DOHH2 (cell line): ENCODE data around the gene FAM151B.

Experiments used
- H3F3A ChIP-seq: fragments of 200-600 bp; sonication (generic), shearing (Covaris generic); 2 replicates; pipeline ENCODE4 v1.6.0; 2016; ENCODE audit warnings: antibody characterized with exemption, mild to moderate bottlenecking; ENCODE audit not compliant: control insufficient read depth, insufficient read depth
- H3K27ac ChIP-seq: fragments of 200-600 bp; sonication (generic); 2 replicates; pipeline ENCODE4 v1.5.1; 2014; ENCODE audit warnings: low read depth, mild to moderate bottlenecking, low read length, moderate library complexity
- H3K27me3 ChIP-seq: fragments of 200-600 bp; sonication (generic); 2 replicates; pipeline ENCODE4 v1.6.1; 2014; ENCODE audit warnings: mild to moderate bottlenecking, low read length, mixed read lengths; ENCODE audit not compliant: control insufficient read depth
- H3K36me3 ChIP-seq: fragments of 200-600 bp; sonication (generic); 2 replicates; pipeline ENCODE4 v1.6.1; 2014; ENCODE audit warnings: mild to moderate bottlenecking, low read length, moderate library complexity, mixed read lengths; ENCODE audit not compliant: control insufficient read depth
- H3K4me1 ChIP-seq: fragments of 200-600 bp; sonication (generic); 2 replicates; pipeline ENCODE4 v1.6.1; 2014; ENCODE audit warnings: mild to moderate bottlenecking, low read length, mixed read lengths; ENCODE audit not compliant: control insufficient read depth
- H3K4me2 ChIP-seq: fragments of 200-600 bp; sonication (generic); 2 replicates; pipeline ENCODE4 v1.6.0; 2014; ENCODE audit warnings: mild to moderate bottlenecking, low read length, moderate library complexity
- H3K4me3 ChIP-seq: fragments of 200-600 bp; sonication (generic); 2 replicates; pipeline ENCODE4 v1.5.1; 2014; ENCODE audit warnings: mild to moderate bottlenecking, low read length, mixed read lengths
- H3K79me2 ChIP-seq: fragments of 200-600 bp; sonication (generic); 2 replicates; pipeline ENCODE4 v1.6.1; 2014; ENCODE audit warnings: mild to moderate bottlenecking, low read length, mixed read lengths; ENCODE audit not compliant: control insufficient read depth
- H3K9me2 ChIP-seq: fragments of 200-600 bp; sonication (generic); replicated peaks from 2 replicates; pipeline ENCODE4 v1.6.1; 2014; ENCODE audit warnings: mild to moderate bottlenecking, low read length, mixed read lengths; ENCODE audit not compliant: control insufficient read depth
- H3K9me3 ChIP-seq: fragments of 200-600 bp; sonication (generic); 2 replicates; pipeline ENCODE4 v1.6.1; 2014; ENCODE audit warnings: antibody characterized with exemption, low read length, mixed read lengths; ENCODE audit not compliant: control insufficient read depth, insufficient read depth
- H4K20me1 ChIP-seq: fragments of 200-600 bp; sonication (generic); 2 replicates; pipeline ENCODE4 v1.6.0; 2014; ENCODE audit warnings: low read depth, mild to moderate bottlenecking, antibody characterized with exemption, low read length, moderate library complexity; ENCODE audit not compliant: control insufficient read depth, insufficient read depth
- EZH2phosphoT487 ChIP-seq: fragments of 200-600 bp; sonication (generic); IDR thresholded peaks from 2 replicates; pipeline ENCODE4 v1.6.1; 2017; ENCODE audit warnings: borderline replicate concordance, mild to moderate bottlenecking, antibody characterized with exemption, low read length, moderate library complexity, mixed read lengths
- TF ChIP-seq, protein P1 (sequence below): fragments of 200-600 bp; sonication (generic); IDR thresholded peaks from one replicate; pipeline ENCODE4 v1.5.1; 2014; ENCODE audit warnings: antibody characterized with exemption, mild to moderate bottlenecking, low read depth, low read length; ENCODE audit not compliant: poor library complexity, severe bottlenecking

FAM151B gene

DNA sequence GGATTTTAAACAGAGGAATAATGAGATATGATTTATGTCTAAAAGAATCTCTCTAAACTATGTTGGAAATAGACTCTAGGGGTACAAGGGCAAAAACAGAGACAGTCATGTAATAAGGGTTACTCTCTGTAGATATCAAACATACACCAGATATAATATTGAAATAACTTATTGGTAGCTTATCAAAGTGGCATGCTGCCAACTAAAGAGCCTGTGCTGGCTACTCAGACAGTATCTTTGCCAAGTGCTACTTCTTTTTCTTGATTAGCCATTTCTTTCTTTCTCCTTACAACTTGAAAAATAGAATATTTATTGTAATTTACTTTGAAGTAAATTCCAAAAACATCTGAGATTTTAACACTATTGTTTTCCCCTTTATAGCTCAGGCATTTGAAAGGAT, 45.2 kb upstream of the FAM151B start:
- H4K20me1 ChIP-seq = no peaks in the 10 kb centered on the region
- no peaks in the 10 kb centered on the region for H3F3A ChIP-seq
- H3K27me3 ChIP-seq = no peaks in the 10 kb centered on the region
- no peak overlapping the region for H3K4me2 ChIP-seq
- no peaks in the 10 kb centered on the region for H3K4me1 ChIP-seq
- TF ChIP-seq, protein P1, sequence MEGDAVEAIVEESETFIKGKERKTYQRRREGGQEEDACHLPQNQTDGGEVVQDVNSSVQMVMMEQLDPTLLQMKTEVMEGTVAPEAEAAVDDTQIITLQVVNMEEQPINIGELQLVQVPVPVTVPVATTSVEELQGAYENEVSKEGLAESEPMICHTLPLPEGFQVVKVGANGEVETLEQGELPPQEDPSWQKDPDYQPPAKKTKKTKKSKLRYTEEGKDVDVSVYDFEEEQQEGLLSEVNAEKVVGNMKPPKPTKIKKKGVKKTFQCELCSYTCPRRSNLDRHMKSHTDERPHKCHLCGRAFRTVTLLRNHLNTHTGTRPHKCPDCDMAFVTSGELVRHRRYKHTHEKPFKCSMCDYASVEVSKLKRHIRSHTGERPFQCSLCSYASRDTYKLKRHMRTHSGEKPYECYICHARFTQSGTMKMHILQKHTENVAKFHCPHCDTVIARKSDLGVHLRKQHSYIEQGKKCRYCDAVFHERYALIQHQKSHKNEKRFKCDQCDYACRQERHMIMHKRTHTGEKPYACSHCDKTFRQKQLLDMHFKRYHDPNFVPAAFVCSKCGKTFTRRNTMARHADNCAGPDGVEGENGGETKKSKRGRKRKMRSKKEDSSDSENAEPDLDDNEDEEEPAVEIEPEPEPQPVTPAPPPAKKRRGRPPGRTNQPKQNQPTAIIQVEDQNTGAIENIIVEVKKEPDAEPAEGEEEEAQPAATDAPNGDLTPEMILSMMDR = no peak
- no peak for TF ChIP-seq EZH2phosphoT487
- no peaks in the 10 kb centered on the region for H3K79me2 ChIP-seq
- H3K9me2 ChIP-seq = no peaks in the 10 kb centered on the region
- H3K36me3 ChIP-seq = no peaks in the 10 kb centered on the region
- no peak overlapping the region for H3K4me3 ChIP-seq
- no peaks in the 10 kb centered on the region for H3K9me3 ChIP-seq
- H3K27ac ChIP-seq = no peak overlapping the region

DNA sequence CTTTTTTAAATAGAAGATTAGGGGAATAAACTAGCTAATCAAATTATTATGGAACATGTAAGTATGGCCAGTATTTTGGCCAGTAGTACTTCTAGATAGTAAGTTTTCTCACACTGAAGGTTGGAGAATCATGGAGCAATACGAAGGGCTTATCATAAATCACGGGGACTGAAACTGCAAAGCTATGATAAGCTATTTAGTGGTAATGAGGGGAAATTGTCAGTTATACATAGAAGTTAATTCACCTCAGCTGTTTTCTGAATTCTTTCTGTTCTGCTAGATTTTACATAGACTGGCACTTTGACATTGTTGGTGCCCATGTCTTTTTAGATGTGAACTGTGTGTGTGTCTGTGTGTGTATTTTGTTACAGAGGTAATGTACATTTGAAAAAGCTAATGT, 34.5 kb upstream of the FAM151B start:
- H3K9me3 ChIP-seq = no peaks in the 10 kb centered on the region
- no peak overlapping the region for H3K27ac ChIP-seq
- no peaks in the 10 kb centered on the region for H3K27me3 ChIP-seq
- peaks cover 6% of the 10 kb centered on the region; the same call in 1 of the 2 replicates for H3K36me3 ChIP-seq
- H3K79me2 ChIP-seq = no peaks in the 10 kb centered on the region
- H3K4me3 ChIP-seq = no peak overlapping the region
- H4K20me1 ChIP-seq = no peaks in the 10 kb centered on the region
- H3K4me1 ChIP-seq = no peaks in the 10 kb centered on the region
- no peaks in the 10 kb centered on the region for H3F3A ChIP-seq
- no peak overlapping the region for H3K4me2 ChIP-seq
- no peaks in the 10 kb centered on the region for H3K9me2 ChIP-seq
- TF ChIP-seq EZH2phosphoT487 = no peak
- TF ChIP-seq, protein P1 = no peak

DNA sequence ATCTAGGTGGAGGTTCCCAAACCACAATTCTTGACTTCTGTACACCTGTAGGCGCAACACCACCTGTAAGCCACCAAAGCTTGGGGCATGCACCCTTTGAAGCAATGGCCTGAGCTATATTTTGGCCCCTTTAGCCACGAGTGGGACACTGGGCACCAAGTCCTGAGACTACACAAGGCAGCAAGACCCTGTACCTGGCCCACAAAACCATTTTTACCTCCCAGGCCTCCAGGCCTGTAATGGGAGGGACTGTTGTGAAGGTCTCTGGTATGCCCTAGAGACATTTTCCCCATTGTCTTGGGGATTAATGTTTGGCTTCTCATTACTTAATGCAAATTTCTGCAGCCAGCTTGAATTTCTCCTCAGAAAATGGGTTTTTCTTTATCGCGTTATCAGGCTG, 24.6 kb upstream of the FAM151B start:
- H3K27ac ChIP-seq = no peak overlapping the region
- no peak overlapping the region for H3K4me2 ChIP-seq
- TF ChIP-seq EZH2phosphoT487 = no peak
- no peaks in the 10 kb centered on the region for H3F3A ChIP-seq
- H3K4me1 ChIP-seq = no peaks in the 10 kb centered on the region
- no peak overlapping the region for H3K4me3 ChIP-seq
- H3K79me2 ChIP-seq = no peaks in the 10 kb centered on the region
- H3K27me3 ChIP-seq = no peaks in the 10 kb centered on the region
- no peaks in the 10 kb centered on the region for H3K9me2 ChIP-seq
- peaks cover 4% of the 10 kb centered on the region; the same call in 1 of the 2 replicates for H3K9me3 ChIP-seq
- H4K20me1 ChIP-seq = no peaks in the 10 kb centered on the region
- no peaks in the 10 kb centered on the region; the same call in 1 of the 2 replicates for H3K36me3 ChIP-seq

DNA sequence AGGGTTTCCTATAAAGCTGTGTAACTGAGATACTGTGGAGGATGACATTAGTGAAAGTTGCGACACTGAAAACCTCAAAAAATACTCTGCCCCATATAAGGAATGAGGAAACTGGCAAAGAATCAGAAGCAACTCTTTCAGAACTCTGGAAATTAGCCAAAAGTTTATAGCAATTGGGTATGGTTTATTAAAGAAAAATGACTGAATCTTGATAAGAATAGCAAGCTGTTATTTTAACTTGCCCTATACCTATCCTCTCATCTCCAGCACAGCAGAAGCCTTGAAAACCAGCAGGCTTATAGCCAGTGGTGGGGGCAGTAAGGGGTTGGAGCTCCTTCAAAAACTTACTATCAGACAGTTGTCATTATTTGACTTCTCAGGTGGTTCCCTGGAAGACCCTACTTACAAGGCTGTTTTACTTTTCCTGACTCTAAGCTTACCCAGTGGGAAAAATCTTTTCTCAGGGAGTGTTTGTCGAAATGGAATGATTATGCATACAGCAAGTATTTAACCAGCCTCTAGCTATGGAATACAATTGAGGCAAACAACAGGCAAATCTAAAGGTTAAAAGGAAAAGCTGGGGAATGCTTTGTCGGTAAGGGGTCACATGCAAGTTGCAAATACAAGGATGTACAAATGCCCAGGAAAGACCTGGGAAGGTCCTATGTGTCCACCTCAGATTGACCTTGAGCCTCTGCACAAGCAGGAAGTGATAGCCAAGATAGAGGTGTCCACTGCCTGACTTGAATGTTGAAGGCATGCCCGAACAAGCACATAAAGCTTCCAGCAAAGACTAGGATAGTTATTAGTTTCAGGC, 21.0 kb upstream of the FAM151B start:
- H3F3A ChIP-seq = no peaks in the 10 kb centered on the region
- H3K4me2 ChIP-seq = no peak overlapping the region
- H3K9me2 ChIP-seq = no peaks in the 10 kb centered on the region
- H3K36me3 ChIP-seq = no peaks in the 10 kb centered on the region; the same call in 1 of the 2 replicates
- no peaks in the 10 kb centered on the region for H3K79me2 ChIP-seq
- H3K9me3 ChIP-seq = peaks cover 7% of the 10 kb centered on the region; the same call in 1 of the 2 replicates
- H3K27ac ChIP-seq = no peak overlapping the region
- no peak overlapping the region for H3K4me3 ChIP-seq
- no peaks in the 10 kb centered on the region for H4K20me1 ChIP-seq
- no peaks in the 10 kb centered on the region for H3K4me1 ChIP-seq
- TF ChIP-seq, protein P1 = no peak
- no peak for TF ChIP-seq EZH2phosphoT487
- no peaks in the 10 kb centered on the region for H3K27me3 ChIP-seq
